ENCODE data around the gene TBC1D22B. TPM values are rescaled to one million over a fixed set of nuclear protein-coding genes. Genes with fewer than 3 reads are reported as not detected.
A peak's percentile ranks its signal among the peaks of the same experiment; 100 is the strongest.

The TBC1D22B gene
- total and polyA plus RNA-seq, 5 donors from 2014 or later: 8.2 to 13.3 (median 9.1) TPM

DNA sequence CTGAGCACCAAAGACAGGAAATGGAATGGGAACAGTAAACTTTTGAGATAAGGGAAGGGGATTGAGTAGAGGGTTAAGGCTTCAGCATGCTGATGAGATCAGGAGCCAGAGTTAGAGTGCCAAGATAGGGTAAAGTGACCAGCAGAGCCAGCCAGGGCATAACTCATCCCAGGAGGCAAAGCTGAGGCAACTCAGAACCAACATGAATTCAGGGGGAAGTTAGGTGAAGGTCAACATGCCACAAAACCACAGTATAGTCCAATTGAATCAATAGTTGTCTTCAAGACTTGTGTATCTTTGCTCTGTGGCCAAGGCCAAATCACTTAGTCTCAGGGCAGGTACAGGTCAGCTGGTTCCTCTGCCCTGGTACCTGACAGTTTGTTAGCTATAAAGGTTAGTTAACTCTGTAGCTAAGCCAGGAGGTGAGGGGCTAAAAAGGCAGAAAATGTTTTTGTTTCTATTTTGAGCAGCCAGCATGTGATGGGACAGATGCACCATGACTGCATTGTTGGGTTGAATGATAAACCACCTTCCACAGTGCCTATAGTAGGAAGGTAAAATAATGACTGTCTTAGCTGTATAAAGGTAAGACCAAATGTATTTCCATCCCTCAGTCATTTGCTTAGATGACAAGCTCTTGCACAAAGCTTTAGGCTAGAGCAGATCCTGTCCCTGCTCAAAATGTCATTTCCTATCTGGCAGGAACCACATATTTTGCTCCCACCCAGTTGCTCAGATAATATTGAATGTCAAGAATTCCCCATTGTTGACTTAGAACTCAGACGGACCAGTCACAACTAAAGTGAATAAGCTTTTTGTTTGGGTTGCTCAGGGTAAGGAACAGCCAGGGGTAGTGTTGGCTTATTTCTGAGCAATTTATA, 112.0 kb downstream of the TBC1D22B start:
- H3K27me3 ChIP-seq (ENCODE audit: control insufficient read depth, insufficient read depth, low read length): no peaks in the 10 kb centered on the region
- Mint-ChIP-seq H3K27me3 (no peaks in the 10 kb centered on the region), H3K4me1 (peaks cover 0 to 20% (median 7%) of the 10 kb centered on the region in 4 donors), H3K36me3 (peaks cover 31% of the 10 kb centered on the region), H3K27ac (peak overlapping the region in 1 of 3 donors; percentile 85), H3K9me3 (no peaks in the 10 kb centered on the region), H3K4me3 (no peak overlapping the region)
- no peak overlapping the region for H3K27ac ChIP-seq (ENCODE audit: insufficient read depth, low read length, poor library complexity, severe bottlenecking)
- DNase-seq (no peak), ATAC-seq (ENCODE audit: low read depth in 2 of 2) (no peak)
- H3K36me3 ChIP-seq (ENCODE audit: control insufficient read depth, insufficient read depth, low read length): peaks cover 36% of the 10 kb centered on the region
- H3K9me3 ChIP-seq (ENCODE audit: control insufficient read depth in 2 of 2, low read length in 2 of 2): no peaks in the 10 kb centered on the region
- H3K4me1 ChIP-seq (ENCODE audit: control insufficient read depth, insufficient read depth, low read length, poor library complexity, severe bottlenecking): no peaks in the 10 kb centered on the region
- no peak overlapping the region for H3K4me3 ChIP-seq (ENCODE audit: low read depth, low read length)

DNA sequence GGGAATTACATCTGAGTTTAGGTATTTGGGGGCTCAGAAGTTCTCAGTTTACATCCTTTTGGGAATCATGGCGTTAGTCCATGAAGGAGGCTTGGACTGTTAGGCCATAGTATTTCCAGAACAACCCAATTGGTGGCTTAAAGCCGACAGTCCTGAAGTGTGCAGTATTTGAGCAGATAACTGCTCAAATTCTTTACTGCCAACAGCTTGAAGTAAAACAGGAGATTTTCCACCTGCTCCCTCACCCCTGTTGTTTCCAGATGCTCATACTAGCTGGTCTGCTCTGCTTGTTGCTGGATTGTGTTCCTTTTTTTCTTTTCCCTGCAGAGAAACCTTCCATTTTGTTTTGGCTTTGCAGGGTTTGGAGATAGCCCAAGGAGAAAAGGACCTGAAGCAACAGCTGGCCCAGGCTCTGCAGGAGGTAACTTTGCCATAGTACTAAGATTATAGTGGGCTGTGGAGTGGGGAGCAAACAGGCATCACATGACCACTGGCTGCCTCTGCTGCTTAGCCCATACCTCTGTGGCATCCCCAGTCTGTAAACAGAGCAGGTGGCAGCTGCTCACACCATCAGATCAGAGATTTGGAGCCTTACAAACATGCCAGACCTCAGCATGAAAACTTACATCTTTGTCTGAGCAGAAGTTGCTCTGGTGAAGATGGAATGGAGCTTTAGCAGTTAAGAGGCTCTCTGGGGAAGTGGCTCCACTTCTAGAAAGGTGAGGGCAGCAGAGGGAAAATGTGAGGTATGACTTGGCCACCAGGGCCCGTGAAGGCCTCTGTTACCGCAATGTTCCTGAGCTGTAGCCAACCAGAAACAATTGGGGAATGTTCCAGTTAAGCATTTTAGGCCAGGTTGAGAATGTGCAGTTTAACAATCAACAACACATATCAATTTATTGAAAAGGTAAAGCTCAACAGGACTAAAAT, 113.8 kb downstream of the TBC1D22B start:
- Histone ChIP-seq H3K36me3 (ENCODE audit: control insufficient read depth, insufficient read depth, low read length) (peaks cover 35% of the 10 kb centered on the region), H3K27ac (ENCODE audit: insufficient read depth, low read length, poor library complexity, severe bottlenecking) (no peak overlapping the region), H3K27me3 (ENCODE audit: control insufficient read depth, insufficient read depth, low read length) (no peaks in the 10 kb centered on the region), H3K4me3 (ENCODE audit: low read depth, low read length) (no peak overlapping the region), H3K9me3 (ENCODE audit: control insufficient read depth in 2 of 2, low read length in 2 of 2) (no peaks in the 10 kb centered on the region), H3K4me1 (ENCODE audit: control insufficient read depth, insufficient read depth, low read length, poor library complexity, severe bottlenecking) (no peaks in the 10 kb centered on the region)
- Mint-ChIP-seq H3K27me3 (no peaks in the 10 kb centered on the region), H3K4me3 (no peak overlapping the region), H3K4me1 (peaks cover 0 to 18% (median 4%) of the 10 kb centered on the region in 4 donors), H3K36me3 (peaks cover 43% of the 10 kb centered on the region), H3K9me3 (no peaks in the 10 kb centered on the region), H3K27ac (peak overlapping the region in 2 of 3 donors; percentile 34 to 75)
- DNase-seq (no peak), ATAC-seq (ENCODE audit: low read depth in 2 of 2) (no peak)

DNA sequence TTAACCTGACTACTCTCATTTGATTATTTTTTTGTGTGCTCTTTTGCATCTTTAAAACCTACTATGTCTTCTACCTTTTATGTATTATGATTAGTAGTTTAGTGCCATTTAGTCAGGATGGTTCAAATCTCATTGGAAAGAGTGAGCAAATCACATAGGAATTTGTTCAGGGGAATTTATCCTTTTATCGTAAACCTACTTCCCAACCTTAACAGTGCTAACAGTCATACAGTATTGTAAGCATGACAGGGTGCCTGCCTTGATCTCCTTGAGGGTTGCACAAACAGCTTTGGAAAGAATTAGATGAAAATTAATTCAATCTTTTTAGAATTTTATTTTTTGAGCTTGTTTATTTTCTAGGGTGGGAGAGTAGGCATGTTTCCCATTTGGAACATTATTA, 114.5 kb downstream of the TBC1D22B start:
- ATAC-seq (ENCODE audit: low read depth in 2 of 2) (no peak), DNase-seq (no peak)
- Mint-ChIP-seq H3K9me3 (no peaks in the 10 kb centered on the region), H3K36me3 (peaks cover 41% of the 10 kb centered on the region), H3K4me3 (no peak overlapping the region), H3K27me3 (no peaks in the 10 kb centered on the region), H3K4me1 (peaks cover 0 to 13% (median 4%) of the 10 kb centered on the region in 4 donors), H3K27ac (no peak overlapping the region)
- Histone ChIP-seq H3K27ac (ENCODE audit: insufficient read depth, low read length, poor library complexity, severe bottlenecking) (no peak overlapping the region), H3K36me3 (ENCODE audit: control insufficient read depth, insufficient read depth, low read length) (peaks cover 36% of the 10 kb centered on the region), H3K27me3 (ENCODE audit: control insufficient read depth, insufficient read depth, low read length) (no peaks in the 10 kb centered on the region), H3K4me1 (ENCODE audit: control insufficient read depth, insufficient read depth, low read length, poor library complexity, severe bottlenecking) (no peaks in the 10 kb centered on the region), H3K4me3 (ENCODE audit: low read depth, low read length) (no peak overlapping the region), H3K9me3 (ENCODE audit: control insufficient read depth in 2 of 2, low read length in 2 of 2) (no peaks in the 10 kb centered on the region)

DNA sequence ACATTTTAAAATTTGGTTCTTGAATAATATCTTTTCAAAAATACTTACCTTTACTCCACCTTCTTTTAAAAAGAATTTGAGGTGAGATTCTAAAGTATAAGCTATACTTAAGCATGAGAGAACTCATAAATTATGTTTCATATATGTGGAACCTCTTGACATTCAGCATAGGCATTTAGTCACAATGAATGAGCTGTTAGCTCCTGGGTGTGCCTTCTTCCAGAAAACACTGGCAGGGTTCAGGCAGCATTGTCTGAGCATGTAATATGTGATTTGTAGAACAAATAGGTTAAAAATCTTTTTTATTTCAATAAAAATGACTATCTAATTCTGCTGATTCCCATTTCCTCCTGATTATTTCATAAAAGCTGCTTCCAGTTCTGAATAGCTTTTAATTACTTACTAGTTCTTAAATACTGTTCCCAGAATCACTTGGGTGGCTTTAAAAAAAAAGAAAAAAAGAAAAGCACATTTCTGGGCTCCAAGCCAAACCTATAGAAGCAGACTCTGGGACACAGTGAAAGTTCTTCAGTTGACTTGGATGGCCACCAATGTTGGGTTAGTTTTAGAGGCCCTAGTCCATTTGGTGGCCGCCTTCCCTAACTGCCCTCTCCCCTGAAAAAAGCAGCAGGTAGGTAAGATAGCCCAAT, 116.4 kb downstream of the TBC1D22B start:
- Mint-ChIP-seq H3K27me3 (no peaks in the 10 kb centered on the region), H3K27ac (no peak overlapping the region), H3K9me3 (no peaks in the 10 kb centered on the region), H3K4me1 (peaks cover 0 to 11% (median 2%) of the 10 kb centered on the region in 4 donors), H3K36me3 (peaks cover 45% of the 10 kb centered on the region), H3K4me3 (no peak overlapping the region)
- Histone ChIP-seq H3K36me3 (ENCODE audit: control insufficient read depth, insufficient read depth, low read length) (peaks cover 41% of the 10 kb centered on the region), H3K27ac (ENCODE audit: insufficient read depth, low read length, poor library complexity, severe bottlenecking) (no peak overlapping the region), H3K27me3 (ENCODE audit: control insufficient read depth, insufficient read depth, low read length) (no peaks in the 10 kb centered on the region), H3K4me3 (ENCODE audit: low read depth, low read length) (no peak overlapping the region), H3K4me1 (ENCODE audit: control insufficient read depth, insufficient read depth, low read length, poor library complexity, severe bottlenecking) (no peaks in the 10 kb centered on the region), H3K9me3 (ENCODE audit: control insufficient read depth in 2 of 2, low read length in 2 of 2) (no peaks in the 10 kb centered on the region)
- no peak for DNase-seq
- ATAC-seq (ENCODE audit: low read depth in 2 of 2): no peak

DNA sequence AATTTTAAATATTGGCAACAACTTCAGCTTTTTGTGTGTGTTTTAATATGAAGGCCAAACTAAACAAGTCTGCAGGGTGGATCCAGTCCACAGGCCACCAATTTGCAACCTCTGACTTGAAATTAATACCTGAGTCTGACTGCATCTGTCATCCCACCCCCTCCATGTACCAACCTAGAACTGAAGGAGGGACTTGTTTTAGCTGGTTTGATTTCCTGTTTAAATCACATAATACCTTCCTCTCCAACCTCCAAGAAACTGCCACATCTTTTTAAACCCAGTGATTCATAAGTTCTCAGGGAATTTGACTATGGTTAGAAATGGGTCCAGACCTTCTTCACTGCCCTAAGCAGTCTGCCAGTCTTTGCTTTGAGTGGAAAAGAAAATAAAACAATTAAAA, 117.8 kb downstream of the TBC1D22B start:
- Mint-ChIP-seq H3K4me3 (no peak overlapping the region), H3K36me3 (peaks cover 32% of the 10 kb centered on the region), H3K27ac (peak overlapping the region; percentile 14 to 63 (median 48)), H3K9me3 (no peaks in the 10 kb centered on the region), H3K27me3 (no peaks in the 10 kb centered on the region), H3K4me1 (peaks cover 0 to 7% (median 0%) of the 10 kb centered on the region in 4 donors)
- Histone ChIP-seq H3K4me3 (ENCODE audit: low read depth, low read length) (no peak overlapping the region), H3K27me3 (ENCODE audit: control insufficient read depth, insufficient read depth, low read length) (no peaks in the 10 kb centered on the region), H3K27ac (ENCODE audit: insufficient read depth, low read length, poor library complexity, severe bottlenecking) (no peak overlapping the region), H3K4me1 (ENCODE audit: control insufficient read depth, insufficient read depth, low read length, poor library complexity, severe bottlenecking) (no peaks in the 10 kb centered on the region), H3K9me3 (ENCODE audit: control insufficient read depth in 2 of 2, low read length in 2 of 2) (no peaks in the 10 kb centered on the region), H3K36me3 (ENCODE audit: control insufficient read depth, insufficient read depth, low read length) (peaks cover 28% of the 10 kb centered on the region)
- DNase-seq (no peak), ATAC-seq (ENCODE audit: low read depth in 2 of 2) (no peak)

DNA sequence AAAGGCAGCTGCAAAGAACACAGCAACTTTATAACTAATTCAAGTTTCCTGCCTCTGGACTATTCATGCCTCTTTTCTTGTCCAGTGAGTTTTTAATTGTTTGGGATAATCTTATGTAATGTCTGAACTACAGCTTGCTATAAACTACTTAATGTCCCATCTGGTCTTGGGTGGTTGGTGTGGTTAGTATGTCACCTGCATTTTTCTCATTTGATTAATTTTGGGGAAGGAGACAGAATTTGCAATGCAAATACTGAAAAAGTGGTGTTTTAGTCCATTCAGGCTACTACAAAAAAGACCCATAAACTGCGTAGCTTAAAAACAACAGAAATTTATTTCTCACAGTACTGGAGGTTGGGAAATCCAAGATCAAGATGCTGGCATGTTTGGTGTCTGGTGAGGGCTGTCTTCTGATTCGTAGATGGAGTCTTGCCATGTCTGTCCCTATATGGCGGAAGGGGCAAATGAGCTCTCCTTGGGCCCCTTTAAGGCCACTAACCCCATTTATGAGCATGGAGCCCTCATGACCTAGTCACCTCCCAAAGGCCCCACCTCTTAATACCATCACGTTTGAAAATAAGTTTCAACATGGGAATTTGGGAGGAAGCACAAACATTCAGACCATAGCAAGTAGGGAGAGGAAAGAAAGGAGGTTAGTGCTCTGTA, 118.6 kb downstream of the TBC1D22B start:
- H3K36me3 ChIP-seq (ENCODE audit: control insufficient read depth, insufficient read depth, low read length): peaks cover 30% of the 10 kb centered on the region
- peak overlapping the region in 1 of 3 donors; percentile 74 for H3K27ac Mint-ChIP-seq
- no peaks in the 10 kb centered on the region for H3K27me3 Mint-ChIP-seq
- peaks cover 0 to 4% (median 0%) of the 10 kb centered on the region in 4 donors for H3K4me1 Mint-ChIP-seq
- no peaks in the 10 kb centered on the region for H3K27me3 ChIP-seq (ENCODE audit: control insufficient read depth, insufficient read depth, low read length)
- no peaks in the 10 kb centered on the region for H3K4me1 ChIP-seq (ENCODE audit: control insufficient read depth, insufficient read depth, low read length, poor library complexity, severe bottlenecking)
- H3K9me3 ChIP-seq (ENCODE audit: control insufficient read depth in 2 of 2, low read length in 2 of 2): no peaks in the 10 kb centered on the region
- H3K36me3 Mint-ChIP-seq: peaks cover 32% of the 10 kb centered on the region
- no peak overlapping the region for H3K4me3 Mint-ChIP-seq
- ATAC-seq (ENCODE audit: low read depth in 2 of 2): no peak
- DNase-seq: no peak
- H3K9me3 Mint-ChIP-seq: no peaks in the 10 kb centered on the region
- H3K4me3 ChIP-seq (ENCODE audit: low read depth, low read length): no peak overlapping the region
- H3K27ac ChIP-seq (ENCODE audit: insufficient read depth, low read length, poor library complexity, severe bottlenecking): no peak overlapping the region

DNA sequence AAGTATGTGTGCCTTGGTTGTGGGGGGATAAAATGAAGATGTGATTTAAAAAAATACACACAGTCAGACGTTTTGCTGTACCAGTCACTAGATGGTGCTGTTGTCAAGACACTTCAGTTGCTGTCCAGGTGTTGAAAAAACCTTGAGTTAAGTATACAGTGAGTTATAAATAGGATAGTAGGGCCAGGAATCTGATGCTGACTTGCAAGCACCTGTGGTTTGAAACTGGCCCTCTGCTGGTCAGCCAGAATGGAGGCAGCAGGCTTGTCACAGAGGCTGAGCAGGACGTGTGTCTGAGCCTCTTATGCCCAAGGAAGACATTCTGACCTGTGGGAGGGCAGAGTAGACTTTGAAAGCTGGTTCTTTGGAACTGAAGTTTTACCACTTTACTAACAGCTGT, 124.0 kb downstream of the TBC1D22B start:
- peaks cover 36% of the 10 kb centered on the region for H3K36me3 Mint-ChIP-seq
- Histone ChIP-seq H3K27me3 (ENCODE audit: control insufficient read depth, insufficient read depth, low read length) (no peaks in the 10 kb centered on the region), H3K27ac (ENCODE audit: insufficient read depth, low read length, poor library complexity, severe bottlenecking) (no peak overlapping the region), H3K36me3 (ENCODE audit: control insufficient read depth, insufficient read depth, low read length) (peaks cover 37% of the 10 kb centered on the region), H3K9me3 (ENCODE audit: control insufficient read depth in 2 of 2, low read length in 2 of 2) (no peaks in the 10 kb centered on the region), H3K4me1 (ENCODE audit: control insufficient read depth, insufficient read depth, low read length, poor library complexity, severe bottlenecking) (no peaks in the 10 kb centered on the region), H3K4me3 (ENCODE audit: low read depth, low read length) (no peak overlapping the region)
- H3K9me3 Mint-ChIP-seq: no peaks in the 10 kb centered on the region
- H3K27me3 Mint-ChIP-seq: no peaks in the 10 kb centered on the region
- H3K4me3 Mint-ChIP-seq: no peak overlapping the region
- DNase-seq (peak in 2 of 3 donors; percentile 51 to 77), ATAC-seq (ENCODE audit: low read depth in 2 of 2) (peak; percentile 28 to 52)
- peak overlapping the region in 1 of 3 donors; percentile 65 for H3K27ac Mint-ChIP-seq
- peaks cover 0 to 5% (median 0%) of the 10 kb centered on the region in 4 donors for H3K4me1 Mint-ChIP-seq
